ENCODE data around the gene HSD3B1. TPM values are rescaled to one million over a fixed set of nuclear protein-coding genes. Genes with fewer than 3 reads are reported as not detected.

HSD3B1 gene
- total and polyA plus RNA-seq, 9 of the 15 experiments (the other 6 are each of a cell fraction or from before 2014, with no cell fraction given) = not detected

DNA sequence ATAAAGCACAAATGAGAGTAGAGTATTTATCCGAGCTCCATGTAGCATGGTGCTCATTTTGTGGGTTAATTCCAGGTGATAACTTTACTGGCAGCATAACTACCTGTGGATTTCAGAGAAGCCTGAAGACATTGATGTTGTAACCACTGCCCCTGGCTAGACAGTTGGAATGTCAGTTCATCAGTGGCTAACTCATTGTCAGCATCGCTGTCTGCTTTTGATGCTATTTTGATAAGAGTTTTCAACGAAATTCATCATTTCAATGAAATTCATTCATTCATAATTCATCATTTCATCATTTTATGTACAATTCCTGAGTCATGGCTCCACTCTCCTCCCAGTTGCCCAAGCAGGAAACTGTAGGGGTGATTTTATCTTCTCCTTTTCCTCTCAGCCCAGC lies 34.4 kb downstream of the HSD3B1 start (continued):
- TF ChIP-seq PCBP2 (IDR thresholded peaks at IDR 0.05; ENCODE audit: low read depth, low read length, poor library complexity, severe bottlenecking) (no peak), MTF1 (CRISPR knock-in tag; IDR thresholded peaks at IDR 0.05; ENCODE audit: borderline replicate concordance) (no peak), NFIX (CRISPR knock-in tag; IDR thresholded peaks at IDR 0.05; ENCODE audit: low read depth) (no peak), GABPA (tag; conservative IDR thresholded peaks at IDR 0.05; ENCODE audit: low read depth) (no peak)

DNA sequence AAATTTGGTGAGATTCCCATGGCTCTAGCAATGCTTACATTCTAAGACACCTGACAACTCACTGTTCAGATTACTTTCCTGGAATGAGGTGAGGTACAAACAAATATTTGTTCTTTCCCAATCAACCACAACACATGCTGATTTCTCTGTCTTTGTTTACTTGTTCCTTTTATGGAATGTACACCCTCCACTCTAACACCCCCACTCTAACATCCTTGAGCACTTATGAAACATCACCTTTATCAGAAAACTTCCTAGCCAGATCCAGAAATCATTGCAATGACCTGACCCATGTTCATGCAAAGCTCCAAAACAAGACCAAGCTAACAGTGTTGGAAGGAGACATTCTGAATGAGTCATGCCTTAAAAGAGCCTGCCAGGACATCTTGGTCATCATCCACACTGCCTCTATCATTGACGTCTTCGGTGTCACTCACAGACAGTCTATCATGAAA lies 35.5 kb downstream of the HSD3B1 start:
- no peaks in the 10 kb centered on the region for H3K9me3 ChIP-seq (replicated peaks; ENCODE audit: control insufficient read depth, insufficient read depth, low read depth, low read length)
- no peaks in the 10 kb centered on the region for H3K9me1 ChIP-seq (ENCODE audit: control insufficient read depth, insufficient read depth, low read length)
- WGBS (ENCODE audit: insufficient coverage, low coverage, missing lambda C conversion rate) = 0% methylated on average over 2 of the region's 2 CpGs
- no peak for FAIRE-seq
- no peak overlapping the region for H3K9ac ChIP-seq (ENCODE audit: insufficient read depth in 1 of 2, low read depth in 2 of 2, low read length in 2 of 2)
- no peak overlapping the region for H2AFZ ChIP-seq (ENCODE audit: low read depth, low read length)
- no peak overlapping the region for H3K4me3 ChIP-seq
- in situ Hi-C loops (cut with MboI) = no loop called here
- H3K36me3 ChIP-seq (ENCODE audit: control insufficient read depth, insufficient read depth, low read length) = no peaks in the 10 kb centered on the region
- POLR2A ChIA-PET = interaction anchor here (0.6 kb wide), 1 partner anchor 116 kb away, joined by 3 read pairs; no protein-coding TSS in a partner anchor
- TF ChIP-seq ZNF436 (CRISPR knock-in tag; IDR thresholded peaks at IDR 0.05) (no peak), CBX8 (IDR thresholded peaks at IDR 0.05; ENCODE audit: borderline replicate concordance, extremely low read depth, low read depth, low read length, poor library complexity, severe bottlenecking) (no peak), SLC30A9 (CRISPR knock-in tag; IDR thresholded peaks at IDR 0.05) (no peak), SMAD2 (IDR thresholded peaks at IDR 0.05; ENCODE audit: low read depth, low read length) (no peak), ILF3 (IDR thresholded peaks at IDR 0.05; ENCODE audit: borderline replicate concordance) (no peak), LARP7 (IDR thresholded peaks at IDR 0.05) (no peak), PHF8 (IDR thresholded peaks at IDR 0.05; ENCODE audit: borderline replicate concordance, low read length) (no peak), ZNF12 (CRISPR knock-in tag; IDR thresholded peaks at IDR 0.05) (no peak), POU5F1 (IDR thresholded peaks at IDR 0.05; ENCODE audit: borderline replicate concordance, low read depth, low read length, partially characterized antibody) (no peak)
- CTCF ChIA-PET (ENCODE audit: low intra/inter-chr PET ratio) = no interaction called here
- no peak overlapping the region for H3K27ac ChIP-seq (ENCODE audit: extremely low read depth, low read depth, low read length)
- no peak overlapping the region for H3K4me2 ChIP-seq (ENCODE audit: insufficient read depth, low read length)
- H4K20me1 ChIP-seq (replicated peaks; ENCODE audit: control insufficient read depth, insufficient read depth, low read length) = no peaks in the 10 kb centered on the region
- H3K27me3 ChIP-seq (ENCODE audit: control insufficient read depth in 2 of 2, insufficient read depth in 2 of 2, low read length in 2 of 2) = no peaks in the 10 kb centered on the region
- H3K4me1 ChIP-seq (replicated peaks in 1 of 2; ENCODE audit: control insufficient read depth in 2 of 2, insufficient read depth in 2 of 2, low read length in 2 of 2) = no peaks in the 10 kb centered on the region
- H3K79me2 ChIP-seq (ENCODE audit: control insufficient read depth, insufficient read depth, low read length) = no peaks in the 10 kb centered on the region
- ATAC-seq = no peak
- no TSS peak for BruUV-seq (replicated peaks)
- intact Hi-C loops (cut with micrococcal nuclease) = loop anchor here (5.0 kb wide), 1 partner anchor 65 kb away; no protein-coding TSS in a partner anchor
- DNase-seq (ENCODE audit: extremely low read depth in 1 of 4, low spot score in 3 of 4) = no peak
